Stimulated activated CD8-positive, alpha-beta memory T cell treated with anti-CD3 and anti-CD28 coated beads, Interleukin-4, amount 100 ng/mL, for 1 hour (primary cell): Measurements from ENCODE around the gene ARRDC1.
"Not testable (repeated sequence)": the region's sequence is repeated elsewhere in the genome, so short reads cannot be mapped to it uniquely, and the experiment has no call there.

Experiments
- DNase-seq, 2 donors: peaks; one replicate each; pipeline ENCODE4 v3.0.0-alpha.2; 2020; ENCODE audit warnings: low read depth in 2 of 2, low spot score in 1 of 2

Gene ARRDC1

DNA sequence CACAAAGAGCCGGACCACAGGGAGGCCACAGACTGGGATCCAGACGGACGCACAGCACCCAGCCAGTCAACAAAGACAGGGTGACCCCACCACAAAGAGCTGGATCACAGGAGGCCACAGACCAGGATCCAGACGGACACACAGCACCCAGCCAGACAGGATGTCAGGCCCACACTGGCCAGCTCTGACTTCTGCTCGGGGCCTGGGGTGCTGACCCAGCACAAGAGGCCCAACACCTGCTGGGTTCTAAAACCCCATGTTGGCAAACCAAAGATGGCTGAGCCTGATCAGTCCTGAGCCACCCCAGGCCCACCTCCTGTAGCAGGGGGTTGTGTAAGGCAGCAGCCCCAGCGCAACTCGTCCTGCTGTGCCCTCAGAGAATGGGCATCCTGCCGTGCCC is 21.5 kb upstream of the ARRDC1 start:
- DNase-seq, result no peak

DNA sequence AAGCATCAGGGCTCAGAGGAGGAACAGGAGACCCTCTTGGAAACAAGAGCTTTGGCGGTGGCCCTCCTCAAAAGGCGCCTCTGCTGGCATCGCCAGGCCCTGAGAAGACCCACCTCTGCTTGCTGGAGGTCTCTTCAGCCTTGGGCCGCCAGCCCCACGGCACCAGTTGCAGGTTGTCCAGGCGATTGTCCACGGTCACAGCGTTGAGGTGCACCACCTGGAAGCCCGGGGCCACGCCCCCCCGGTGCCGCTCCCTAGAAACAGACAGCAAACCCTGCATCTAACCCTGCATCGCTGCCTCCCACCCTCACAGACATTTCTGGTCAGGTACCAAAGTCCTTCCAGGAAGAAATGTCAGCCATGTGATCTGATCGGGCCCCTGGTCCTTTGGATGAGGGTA is 18.6 kb upstream of the ARRDC1 start:
- DNase-seq, result no peak

DNA sequence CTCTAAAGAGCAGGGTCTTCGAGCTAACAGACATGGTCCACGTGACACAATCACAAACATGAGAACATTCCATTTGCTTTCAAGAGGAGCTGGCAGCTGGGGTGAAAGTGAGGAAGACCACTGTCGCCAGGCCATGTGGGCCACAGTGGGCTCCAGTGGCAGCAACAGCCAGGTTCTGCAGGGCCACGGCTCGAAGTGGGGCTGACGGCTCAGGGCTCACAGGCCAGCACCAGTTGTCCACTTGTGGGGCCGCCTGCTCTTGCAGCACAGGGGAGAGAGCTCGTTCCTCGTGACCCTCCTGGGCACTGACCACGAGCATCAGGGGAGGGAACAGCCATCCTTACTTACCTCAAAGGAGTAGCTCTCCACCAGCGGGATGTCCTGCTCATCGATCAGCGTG is 17.2 kb upstream of the ARRDC1 start:
- no peak for DNase-seq

DNA sequence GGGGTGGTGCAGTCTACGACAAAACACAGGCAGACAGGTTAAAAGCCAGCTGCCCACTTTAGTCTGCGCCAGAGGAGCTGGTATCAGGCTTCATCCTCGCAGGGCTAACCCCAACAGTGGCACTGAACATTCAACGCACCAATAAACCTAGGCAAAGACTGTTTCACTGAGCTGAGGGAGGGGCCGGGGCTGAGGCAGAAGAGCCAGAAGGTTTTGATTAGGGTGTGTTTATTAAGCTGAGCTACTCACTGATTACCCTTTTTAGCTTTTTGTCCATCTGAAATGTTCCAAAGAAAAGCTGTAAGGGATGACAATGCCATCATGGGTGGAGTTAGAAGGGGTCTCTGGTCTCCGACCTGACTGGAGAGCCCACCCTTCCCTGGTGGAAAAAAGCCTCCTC is 16.6 kb upstream of the ARRDC1 start:
- no peak for DNase-seq

DNA sequence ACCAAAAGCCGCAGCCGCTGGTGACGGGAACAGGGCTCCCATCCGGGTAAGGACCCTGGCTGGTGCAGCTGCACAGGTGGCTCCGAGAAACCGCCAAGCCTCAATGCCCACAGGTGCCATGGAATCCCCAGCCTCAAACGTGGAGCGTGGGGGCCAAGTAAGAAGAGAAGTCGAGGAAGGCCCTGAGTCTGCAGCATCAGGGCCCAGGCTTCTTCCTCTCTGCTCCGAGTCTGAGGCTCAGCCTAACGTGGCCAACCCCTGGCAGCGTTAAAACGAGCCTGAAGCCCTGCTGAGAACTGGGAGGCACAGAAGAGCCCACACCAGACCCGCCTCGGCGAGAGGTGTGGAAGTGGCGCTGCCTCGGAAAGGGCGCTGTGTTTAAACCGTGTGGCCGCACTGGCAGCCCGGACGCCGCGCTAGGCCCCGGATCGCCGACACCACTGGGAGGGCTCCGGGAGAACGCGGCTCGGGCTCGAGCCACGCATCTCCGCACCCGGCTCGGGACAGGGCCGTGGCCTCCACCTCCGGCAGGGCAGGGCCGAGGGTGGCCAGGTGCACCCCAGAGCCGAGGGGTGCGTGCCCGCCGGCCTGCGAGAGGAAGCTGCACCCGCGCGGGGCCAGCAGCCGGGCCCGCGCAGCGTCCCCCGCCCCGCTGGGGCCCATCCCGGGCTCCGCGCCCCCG is 15.9 kb upstream of the ARRDC1 start:
- DNase-seq, result no peak

DNA sequence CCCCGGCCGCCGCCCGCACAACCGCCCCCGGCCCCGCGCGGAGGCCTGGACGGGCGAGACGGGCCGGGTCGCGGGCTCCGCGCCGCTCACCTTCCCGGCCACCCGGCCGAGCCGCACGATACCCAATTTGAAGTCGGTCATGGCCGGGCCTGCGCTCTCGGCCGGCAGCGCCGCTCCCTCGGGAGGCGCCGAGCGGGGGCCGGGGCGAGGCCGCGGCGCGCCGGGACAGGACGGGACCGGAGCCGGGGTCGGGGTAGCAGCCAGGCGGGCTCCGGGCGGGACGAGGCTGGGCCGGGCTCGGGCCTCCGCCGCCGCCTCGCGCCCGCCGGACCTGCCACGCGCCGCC is 15.4 kb upstream of the ARRDC1 start:
- no peak for DNase-seq

DNA sequence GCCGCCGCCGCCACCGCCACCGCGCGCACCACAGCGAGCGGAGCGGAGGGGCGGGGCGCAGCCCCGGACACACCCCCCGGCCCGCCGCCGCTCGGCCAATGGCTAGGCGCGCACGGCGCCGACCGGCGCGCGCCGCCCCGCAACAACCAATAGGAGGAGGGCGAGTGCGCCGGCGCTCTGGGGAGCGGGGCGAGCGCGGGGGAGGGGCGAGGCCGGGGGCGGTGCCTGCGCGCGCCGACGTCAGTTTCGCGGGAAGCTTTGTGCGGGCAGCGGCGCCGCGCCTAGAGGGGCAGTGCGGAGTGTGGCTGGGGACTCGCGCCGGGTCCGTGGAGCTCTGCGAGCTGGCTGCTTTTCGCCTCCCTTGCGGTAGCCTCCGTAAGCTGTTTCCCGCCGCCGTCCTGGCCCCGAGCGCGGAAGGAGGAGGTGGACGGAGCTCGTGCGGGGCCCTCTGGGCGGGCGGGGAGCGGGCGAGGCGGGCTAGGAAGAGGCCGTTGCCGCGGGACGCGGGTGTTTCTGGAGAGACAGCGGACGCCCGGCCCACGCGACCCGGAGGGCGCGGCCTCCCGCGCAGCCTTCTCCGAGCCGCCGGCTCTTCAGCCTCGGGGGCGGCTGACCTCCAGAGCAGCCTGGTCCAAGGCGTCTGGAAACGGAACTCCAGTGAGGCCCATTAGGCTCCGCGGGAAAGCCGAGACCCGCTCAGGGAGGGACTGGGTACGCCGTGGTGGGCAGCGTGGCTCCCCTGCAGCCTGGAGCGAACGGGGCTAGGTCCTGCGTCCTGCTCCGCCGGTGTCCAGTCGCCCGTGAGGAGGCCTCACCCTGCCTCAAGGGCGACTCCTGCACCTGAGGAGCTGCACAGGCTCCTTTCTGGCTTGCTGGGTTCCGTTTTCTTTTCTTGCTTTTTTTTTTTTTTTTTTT is 14.8 kb upstream of the ARRDC1 start, which contains the start of gene ZMYND19:
Gene ZMYND19, minus strand, starts transcription at position 44 of the 915 bp plus-strand sequence. CDS start 249 bp downstream, outside the sequence.
- DNase-seq, result peak; percentile 73 to 84

DNA sequence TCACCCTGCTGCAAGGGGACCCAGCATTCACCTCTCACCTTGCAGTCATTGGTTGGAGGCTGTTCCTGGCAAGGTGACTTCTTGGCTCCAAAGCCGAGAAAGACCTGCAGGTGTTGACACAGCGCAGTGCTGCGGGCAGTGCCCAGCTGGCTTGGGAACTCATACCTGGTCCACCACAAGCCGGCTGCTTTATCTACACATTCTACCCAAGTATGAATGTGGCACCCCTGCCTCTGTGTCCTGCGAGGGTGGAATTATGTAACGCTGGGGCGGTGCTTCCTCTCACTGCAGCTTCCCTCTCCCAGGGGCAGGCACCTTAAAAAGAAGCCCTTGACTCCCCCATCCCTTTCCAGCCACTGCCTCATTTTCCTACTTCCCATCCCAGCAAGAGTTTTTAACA is 12.7 kb upstream of the ARRDC1 start:
- no peak for DNase-seq

DNA sequence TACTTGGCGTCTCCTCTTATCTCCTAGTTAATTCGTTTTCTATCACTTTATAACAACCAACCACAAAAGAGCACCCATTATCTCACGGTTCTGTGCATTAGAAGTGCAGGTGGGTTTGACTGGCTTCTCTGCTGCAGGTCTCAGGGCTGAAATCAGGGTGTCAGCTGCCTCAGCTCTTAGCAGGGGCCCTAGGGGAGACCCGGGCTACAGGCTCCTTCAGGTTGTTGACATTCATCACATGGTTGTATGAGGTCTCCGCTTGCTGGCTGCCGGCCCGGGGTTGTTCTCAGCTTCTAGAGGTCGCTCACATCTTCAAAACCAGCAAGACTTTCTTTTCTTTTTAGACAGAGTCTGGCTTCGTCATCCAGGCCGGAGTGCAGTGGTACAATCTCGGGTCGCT is 12.3 kb upstream of the ARRDC1 start:
- DNase-seq, result no peak

DNA sequence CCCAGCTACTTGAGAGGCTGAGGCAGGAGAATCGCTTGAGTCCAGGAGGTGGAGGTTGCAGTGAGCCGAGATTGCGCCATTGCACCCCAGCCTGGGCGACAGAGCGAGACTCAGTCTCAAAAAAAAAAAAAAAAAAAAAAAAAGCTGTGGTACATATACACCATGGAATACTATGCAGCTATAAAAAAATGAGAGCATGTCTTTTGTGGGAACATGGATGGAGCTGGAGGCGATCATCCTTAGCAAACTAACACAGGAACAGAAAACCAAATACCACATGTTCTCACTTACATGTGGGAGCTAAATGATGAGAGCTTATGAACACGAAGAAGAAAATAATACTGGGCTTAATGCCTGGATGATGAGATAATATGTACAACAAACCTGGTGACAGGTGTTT is 8.9 kb upstream of the ARRDC1 start:
- DNase-seq, result not testable (repeated sequence)

DNA sequence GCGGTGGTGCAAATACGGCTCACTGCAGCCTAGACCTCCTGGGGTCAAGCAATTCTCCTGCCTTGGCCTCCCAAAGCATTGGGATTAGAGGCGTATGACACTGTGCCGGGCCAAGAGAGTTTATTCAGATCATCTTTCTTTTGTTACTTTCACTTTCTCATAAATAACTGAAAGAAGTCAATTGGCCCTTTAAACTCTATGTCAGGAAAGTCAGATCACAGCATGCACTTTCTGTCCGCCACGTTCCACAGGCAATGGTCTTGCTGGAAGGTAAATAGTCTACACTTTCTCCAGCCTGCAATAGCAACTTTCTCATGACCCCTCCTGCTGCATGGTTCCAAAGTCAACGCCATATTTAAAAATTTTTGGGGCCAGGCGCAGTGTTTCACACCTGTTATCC is 6.5 kb upstream of the ARRDC1 start:
- DNase-seq, result no peak

DNA sequence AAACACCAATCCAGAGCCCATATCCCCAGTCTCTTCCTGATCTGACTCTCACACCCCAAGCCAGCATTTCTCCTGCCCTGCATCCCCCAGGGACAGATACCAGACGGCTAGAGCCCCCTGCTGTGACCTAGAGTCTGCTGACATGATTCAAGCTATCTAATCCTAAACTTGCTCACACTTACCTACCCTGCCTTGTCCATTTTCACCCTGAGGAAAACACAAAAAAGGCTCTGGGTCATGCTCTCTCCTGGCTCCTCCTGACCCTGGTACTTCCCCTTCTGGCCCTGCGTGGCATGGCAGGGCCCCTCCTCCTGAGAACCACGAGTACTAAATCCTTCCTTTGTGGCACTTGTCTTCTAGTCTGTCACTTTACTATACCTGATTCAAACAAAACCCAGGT is 2.8 kb upstream of the ARRDC1 start:
- DNase-seq, result no peak

DNA sequence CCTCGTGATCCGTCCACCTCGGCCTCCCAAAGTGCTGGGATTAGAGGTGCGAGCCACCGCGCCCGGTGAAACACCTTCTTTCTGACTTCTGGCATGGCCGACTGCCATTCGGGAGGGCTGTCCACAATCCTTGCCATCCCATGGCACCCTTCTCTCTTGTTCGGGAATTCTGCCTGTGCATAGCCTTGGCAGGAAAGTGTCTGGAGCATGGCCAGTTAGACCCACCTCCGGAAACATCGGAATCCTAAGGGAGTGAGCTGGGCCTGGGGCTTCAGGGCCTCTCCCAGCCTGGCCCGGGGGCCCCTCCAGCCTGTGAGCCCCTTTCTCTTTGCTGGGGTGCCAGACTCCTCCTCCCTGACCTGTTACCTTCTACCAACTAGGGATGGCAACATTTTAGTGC is 1.6 kb upstream of the ARRDC1 start:
- no peak for DNase-seq

DNA sequence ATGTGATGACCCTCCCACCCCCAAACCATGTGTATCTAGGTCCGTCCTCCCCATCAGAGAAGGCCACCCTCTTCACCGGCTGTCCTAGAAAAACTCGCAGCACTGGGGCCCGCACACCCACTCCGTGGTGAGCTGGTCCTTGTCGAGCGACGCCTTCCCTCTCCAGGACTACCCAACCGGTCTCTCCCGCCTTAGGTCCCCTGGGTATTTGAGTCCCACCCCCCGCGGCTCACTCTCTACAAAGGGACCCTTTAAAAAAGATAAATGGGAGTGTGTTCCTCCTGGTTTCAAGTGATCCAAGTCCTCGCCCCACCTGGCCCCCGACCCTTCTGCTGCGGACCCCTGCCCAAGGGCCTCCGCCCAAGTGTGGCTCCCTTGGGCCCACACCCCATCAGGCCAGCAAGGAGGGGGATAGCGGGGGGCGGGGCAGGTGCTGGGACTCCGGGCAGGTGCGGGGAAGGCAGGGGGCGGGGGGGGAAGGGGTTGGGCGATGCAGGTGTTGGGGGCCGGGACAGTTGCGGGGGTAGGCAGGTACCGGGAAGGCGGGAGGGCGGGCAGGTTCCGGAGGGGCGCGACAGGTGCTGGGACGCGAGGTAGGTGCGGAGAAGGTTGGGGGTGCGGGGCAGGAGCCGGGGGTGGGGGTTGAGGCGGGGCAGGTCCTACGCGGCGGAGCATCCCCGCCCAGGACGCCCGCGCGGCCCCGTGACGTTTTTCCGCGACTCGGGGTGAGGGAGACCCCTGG is 970 bp upstream of the ARRDC1 start:
- no peak for DNase-seq

DNA sequence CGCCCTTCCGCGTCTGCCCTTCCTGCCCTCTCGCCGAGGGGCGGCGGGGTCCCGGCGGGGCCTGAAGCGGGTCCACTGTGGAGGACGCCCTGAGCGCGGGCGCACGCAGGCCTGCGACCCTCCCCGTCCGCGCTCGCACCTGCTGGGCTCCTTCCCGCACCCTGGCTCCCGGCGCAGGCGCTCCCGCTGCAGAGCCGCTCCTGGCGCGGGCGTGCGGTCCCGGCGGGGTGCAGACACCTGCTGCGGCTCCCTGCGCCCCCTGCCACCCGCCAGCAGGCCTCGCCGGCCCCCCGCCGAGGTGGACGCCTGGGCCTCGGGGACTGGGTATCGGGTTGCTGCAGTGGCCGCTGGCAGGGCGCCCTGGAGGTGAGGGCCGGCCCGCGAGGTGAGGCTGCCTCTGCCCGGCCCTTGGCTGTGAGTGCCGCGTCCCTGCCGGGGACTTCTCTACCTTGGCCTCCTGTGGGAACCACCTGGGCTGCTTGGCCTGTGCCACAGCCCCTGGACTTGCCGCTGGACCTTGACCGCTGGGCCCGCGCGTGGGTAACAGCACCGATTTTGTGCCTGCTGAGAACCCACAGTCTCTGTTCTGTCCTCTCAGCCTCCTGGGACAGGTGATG is 627 bp downstream of the ARRDC1 start:
- DNase-seq, result no peak

DNA sequence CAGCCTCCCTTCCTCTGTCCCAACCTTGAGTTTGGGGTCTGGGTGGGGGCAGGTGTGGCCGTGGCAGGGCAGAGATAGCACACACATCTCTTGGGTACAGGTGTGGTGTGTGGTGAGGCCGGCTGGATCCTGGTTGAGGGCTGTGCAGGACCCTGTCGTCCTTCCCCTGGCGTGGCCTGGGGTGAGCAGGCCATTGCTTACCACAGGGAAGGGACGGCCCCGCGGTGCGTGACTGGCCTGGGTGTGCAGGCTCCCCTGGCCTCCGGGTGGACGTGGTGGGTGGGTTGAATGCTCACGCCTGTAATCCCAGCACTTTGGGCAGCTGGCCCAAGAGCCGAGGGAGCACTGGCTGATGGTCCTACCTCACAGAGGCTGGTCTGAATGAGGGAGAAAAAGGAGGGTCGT is 1.2 kb downstream of the ARRDC1 start:
- no peak for DNase-seq

DNA sequence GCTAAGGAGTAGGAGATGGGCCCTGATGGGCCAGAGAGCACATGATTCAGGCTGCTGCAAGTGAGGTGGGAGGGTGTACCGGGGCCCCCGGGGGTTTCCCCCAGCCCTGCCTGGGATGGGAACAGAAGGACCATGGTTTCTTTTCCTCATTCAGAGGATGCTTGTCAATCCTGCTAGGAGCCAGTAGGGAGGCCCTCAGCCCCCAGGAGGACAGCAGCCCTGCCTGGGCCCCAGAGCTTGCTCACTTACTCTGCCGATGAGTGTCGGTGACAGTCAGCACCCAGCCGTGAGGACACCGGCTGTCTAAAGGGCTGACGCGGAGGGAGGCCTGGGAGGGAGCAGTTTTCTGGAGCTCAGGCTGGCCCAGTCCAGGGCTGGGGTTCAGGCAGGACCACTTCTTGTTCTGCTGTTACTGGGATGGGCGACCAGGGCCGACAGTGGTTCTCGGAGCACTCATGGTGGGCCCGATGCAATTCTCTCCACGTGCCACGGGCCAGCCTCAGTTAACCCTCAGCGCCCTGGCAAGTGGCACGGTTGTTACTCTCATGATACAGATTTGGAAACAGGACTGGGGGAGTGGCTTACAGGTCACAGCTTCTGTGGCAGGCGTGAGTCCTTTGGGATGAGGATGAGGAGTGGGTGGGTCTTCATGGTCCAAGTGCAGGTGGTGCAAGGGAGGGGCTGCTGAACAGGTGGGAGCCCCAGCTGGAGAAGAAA is 1.8 kb downstream of the ARRDC1 start:
- no peak for DNase-seq

DNA sequence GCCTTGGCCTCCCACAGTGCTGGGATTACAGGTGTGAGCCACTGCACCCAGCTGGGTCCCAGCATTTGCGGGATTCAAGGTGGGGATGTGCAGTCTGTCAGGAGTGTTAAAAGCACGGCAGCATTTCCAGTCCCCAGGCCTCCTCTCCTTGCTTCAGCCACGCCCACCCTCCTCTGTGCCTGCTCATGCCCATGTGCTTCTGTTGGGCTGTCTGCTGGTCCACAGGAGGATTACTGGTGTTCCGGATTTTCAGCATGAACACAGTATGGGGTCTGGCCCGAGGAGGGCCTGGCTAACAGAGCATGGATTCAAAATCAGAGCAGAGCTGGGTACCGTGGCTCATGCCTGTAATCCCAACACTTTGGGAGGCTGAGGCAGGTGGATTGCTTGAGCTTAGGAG is 5.5 kb downstream of the ARRDC1 start:
- DNase-seq, result no peak

DNA sequence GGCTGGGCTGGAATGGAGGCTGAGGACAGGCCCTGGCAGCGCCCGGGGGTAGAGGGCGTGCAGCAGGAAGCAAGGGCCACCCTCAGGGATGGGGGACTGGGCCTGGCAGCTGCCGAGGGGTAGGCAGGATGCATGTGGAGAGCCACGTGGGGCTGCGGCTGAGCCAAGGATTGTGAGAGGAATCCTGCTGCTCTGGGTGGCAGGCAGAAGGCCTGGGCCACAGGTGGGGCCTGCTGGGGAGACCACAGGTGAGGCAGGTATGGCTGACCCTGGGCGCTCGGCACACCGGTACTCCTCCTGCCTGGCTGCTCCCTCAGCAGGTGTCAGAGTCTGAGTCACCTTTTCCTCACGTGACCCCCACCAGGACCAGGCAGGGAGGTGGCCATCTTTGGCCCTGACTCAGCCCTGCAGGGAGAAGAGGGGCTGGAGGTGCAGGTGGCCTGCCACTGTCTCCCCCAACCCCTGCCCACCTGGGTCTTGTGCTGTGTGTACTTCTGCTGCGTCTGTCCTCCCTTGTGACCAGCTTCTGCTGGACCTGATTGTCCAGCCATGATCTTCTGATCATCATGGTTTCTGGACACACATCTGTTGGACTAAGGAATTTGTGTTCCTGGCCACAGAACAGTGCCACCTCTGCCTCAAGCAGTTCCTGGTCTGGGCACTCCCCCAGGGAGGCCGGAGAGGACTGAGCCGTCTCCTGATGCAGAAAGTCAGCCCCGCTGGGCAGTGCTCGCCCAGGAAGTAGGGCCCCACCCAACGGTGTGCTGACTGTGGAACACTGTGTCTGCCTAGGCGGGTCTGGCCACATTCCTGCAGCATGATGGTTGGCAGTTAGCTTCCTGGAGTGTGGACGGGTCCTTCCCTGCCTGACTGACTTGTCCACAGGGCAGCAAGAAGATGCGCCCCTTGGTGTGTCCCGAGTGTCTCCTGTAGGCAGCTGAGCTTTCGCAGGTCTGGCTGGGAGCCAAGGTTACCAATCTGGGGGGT is 6.4 kb downstream of the ARRDC1 start:
- no peak for DNase-seq

DNA sequence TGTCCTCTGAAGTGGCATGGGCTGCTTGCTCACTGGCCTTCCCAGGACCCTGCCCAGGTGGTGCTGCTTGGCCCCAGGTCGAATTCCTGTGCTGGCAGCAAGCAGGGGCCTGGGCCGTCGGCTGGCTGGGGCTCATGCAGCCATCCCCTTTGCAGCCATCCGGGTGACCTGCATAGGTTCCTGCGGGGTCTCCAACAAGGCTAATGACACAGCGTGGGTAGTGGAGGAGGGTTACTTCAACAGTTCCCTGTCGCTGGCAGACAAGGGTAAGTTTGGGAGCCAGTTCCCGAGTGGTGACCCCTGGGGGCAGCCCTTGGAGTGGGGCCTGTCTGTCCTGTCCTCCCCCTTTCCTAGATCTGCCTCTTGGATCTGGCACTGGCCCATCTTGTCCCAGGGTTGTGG is 7.3 kb downstream of the ARRDC1 start:
- no peak for DNase-seq
